GM19240 (cell line): ENCODE results near the gene ERC2.

Experiments used
- DNase-seq: peaks from one replicate; pipeline ENCODE4 v3.0.0; 2011; ENCODE audit warnings: low spot score; ENCODE audit not compliant: insufficient read length

Gene ERC2

GRCh38 chr3:55598224-55598623 is 870.0 kb downstream of the ERC2 start:
- no peak for DNase-seq

GRCh38 chr3:55597641-55598040 is 870.6 kb downstream of the ERC2 start:
- DNase-seq: no peak

GRCh38 chr3:55596212-55596611 is 872.1 kb downstream of the ERC2 start:
- DNase-seq: no peak

GRCh38 chr3:55595420-55595819 is 872.8 kb downstream of the ERC2 start:
- no peak for DNase-seq

- no peak for DNase-seq
Measured at GRCh38 chr3:55592572-55592971, 875.7 kb downstream of the ERC2 start.

GRCh38 chr3:55591888-55592287 is 876.4 kb downstream of the ERC2 start:
- DNase-seq: no peak

- DNase-seq: peak; percentile 16
Measured at GRCh38 chr3:55588146-55588765, 880.0 kb downstream of the ERC2 start.

GRCh38 chr3:55585856-55586255 is 882.4 kb downstream of the ERC2 start:
- no peak for DNase-seq

- DNase-seq: no peak
Measured at GRCh38 chr3:55584716-55585368, 883.4 kb downstream of the ERC2 start.

GRCh38 chr3:55584030-55584429 is 884.2 kb downstream of the ERC2 start:
- DNase-seq: no peak

GRCh38 chr3:55583475-55583874 is 884.8 kb downstream of the ERC2 start:
- no peak for DNase-seq

GRCh38 chr3:55579496-55579895 is 888.8 kb downstream of the ERC2 start:
- DNase-seq: no peak

- no peak for DNase-seq
Measured at GRCh38 chr3:55576621-55577388, 891.5 kb downstream of the ERC2 start.

GRCh38 chr3:55574671-55575070 is 893.6 kb downstream of the ERC2 start:
- no peak for DNase-seq

- DNase-seq: no peak
Measured at GRCh38 chr3:55572816-55573215, 895.5 kb downstream of the ERC2 start.

- no peak for DNase-seq
Measured at GRCh38 chr3:55571913-55572312, 896.4 kb downstream of the ERC2 start.

GRCh38 chr3:55571216-55571813 is 897.0 kb downstream of the ERC2 start:
- no peak for DNase-seq

- no peak for DNase-seq
Measured at GRCh38 chr3:55570271-55570711, 898.0 kb downstream of the ERC2 start.

- no peak for DNase-seq
Measured at GRCh38 chr3:55569033-55569599, 899.2 kb downstream of the ERC2 start.

GRCh38 chr3:55567615-55568014 is 900.7 kb downstream of the ERC2 start:
- no peak for DNase-seq

- DNase-seq: no peak
Measured at GRCh38 chr3:55567121-55567520, 901.1 kb downstream of the ERC2 start.

- no peak for DNase-seq
Measured at GRCh38 chr3:55565521-55565920, 902.7 kb downstream of the ERC2 start.
